ENCODE data around the gene PRKAR1B.

The PRKAR1B gene

GRCh38 chr7:711922-712380, 15.1 kb downstream of the PRKAR1B start:
- Mint-ChIP-seq H3K27ac (no peak overlapping the region), H3K27me3 (peaks cover 34% of the 10 kb centered on the region), H3K9me3 (no peaks in the 10 kb centered on the region), H3K4me3 (no peak overlapping the region), H3K4me1 (ENCODE audit: low read depth) (no peaks in the 10 kb centered on the region), H3K36me3 (ENCODE audit: low read depth) (no peaks in the 10 kb centered on the region)
- intact Hi-C loops (cut with micrococcal nuclease): no loop called here

- H3K4me1 Mint-ChIP-seq (ENCODE audit: low read depth): no peaks in the 10 kb centered on the region
- no peak overlapping the region for H3K4me3 Mint-ChIP-seq
- no peaks in the 10 kb centered on the region for H3K9me3 Mint-ChIP-seq
- H3K27ac Mint-ChIP-seq: no peak overlapping the region
- intact Hi-C loops (cut with micrococcal nuclease): no loop called here
- H3K36me3 Mint-ChIP-seq (ENCODE audit: low read depth): no peaks in the 10 kb centered on the region
- peaks cover 34% of the 10 kb centered on the region for H3K27me3 Mint-ChIP-seq
Measured at GRCh38 chr7:711093-711921, 15.8 kb downstream of the PRKAR1B start.

- intact Hi-C loops (cut with micrococcal nuclease): no loop called here
- Mint-ChIP-seq H3K36me3 (ENCODE audit: low read depth) (no peaks in the 10 kb centered on the region), H3K27ac (no peak overlapping the region), H3K4me1 (ENCODE audit: low read depth) (no peaks in the 10 kb centered on the region), H3K9me3 (no peaks in the 10 kb centered on the region), H3K4me3 (no peak overlapping the region), H3K27me3 (peaks cover 34% of the 10 kb centered on the region)
Measured at GRCh38 chr7:710161-710560, 16.9 kb downstream of the PRKAR1B start.

- intact Hi-C loops (cut with micrococcal nuclease): no loop called here
- Mint-ChIP-seq H3K27me3 (peaks cover 14% of the 10 kb centered on the region), H3K4me3 (no peak overlapping the region), H3K4me1 (ENCODE audit: low read depth) (no peaks in the 10 kb centered on the region), H3K9me3 (peaks cover 15% of the 10 kb centered on the region), H3K27ac (no peak overlapping the region), H3K36me3 (ENCODE audit: low read depth) (no peaks in the 10 kb centered on the region)
Measured at GRCh38 chr7:707296-708000, 19.6 kb downstream of the PRKAR1B start.

GRCh38 chr7:706721-707120, 20.4 kb downstream of the PRKAR1B start:
- Mint-ChIP-seq H3K27ac (no peak overlapping the region), H3K4me3 (no peak overlapping the region), H3K36me3 (ENCODE audit: low read depth) (no peaks in the 10 kb centered on the region), H3K4me1 (ENCODE audit: low read depth) (no peaks in the 10 kb centered on the region), H3K27me3 (peaks cover 12% of the 10 kb centered on the region), H3K9me3 (peaks cover 15% of the 10 kb centered on the region)
- intact Hi-C loops (cut with micrococcal nuclease): no loop called here

GRCh38 chr7:703049-703448, 24.0 kb downstream of the PRKAR1B start:
- H3K4me1 Mint-ChIP-seq (ENCODE audit: low read depth): no peaks in the 10 kb centered on the region
- H3K4me3 Mint-ChIP-seq: no peak overlapping the region
- H3K27ac Mint-ChIP-seq: no peak overlapping the region
- H3K36me3 Mint-ChIP-seq (ENCODE audit: low read depth): no peaks in the 10 kb centered on the region
- peaks cover 15% of the 10 kb centered on the region for H3K9me3 Mint-ChIP-seq
- H3K27me3 Mint-ChIP-seq: no peaks in the 10 kb centered on the region
- intact Hi-C loops (cut with micrococcal nuclease): no loop called here

- Mint-ChIP-seq H3K27ac (no peak overlapping the region), H3K4me3 (no peak overlapping the region), H3K4me1 (ENCODE audit: low read depth) (no peaks in the 10 kb centered on the region), H3K27me3 (no peaks in the 10 kb centered on the region), H3K36me3 (ENCODE audit: low read depth) (no peaks in the 10 kb centered on the region), H3K9me3 (peaks cover 15% of the 10 kb centered on the region)
- intact Hi-C loops (cut with micrococcal nuclease): no loop called here
Measured at GRCh38 chr7:701086-701671, 25.9 kb downstream of the PRKAR1B start.

GRCh38 chr7:699476-700170, 27.5 kb downstream of the PRKAR1B start:
- Mint-ChIP-seq H3K27me3 (no peaks in the 10 kb centered on the region), H3K36me3 (ENCODE audit: low read depth) (no peaks in the 10 kb centered on the region), H3K4me1 (ENCODE audit: low read depth) (no peaks in the 10 kb centered on the region), H3K27ac (no peak overlapping the region), H3K9me3 (peaks cover 15% of the 10 kb centered on the region), H3K4me3 (no peak overlapping the region)
- intact Hi-C loops (cut with micrococcal nuclease): no loop called here

GRCh38 chr7:698515-699475, 28.3 kb downstream of the PRKAR1B start:
- no peak overlapping the region for H3K4me3 Mint-ChIP-seq
- H3K27ac Mint-ChIP-seq: no peak overlapping the region
- intact Hi-C loops (cut with micrococcal nuclease): no loop called here
- H3K4me1 Mint-ChIP-seq (ENCODE audit: low read depth): no peaks in the 10 kb centered on the region
- no peaks in the 10 kb centered on the region for H3K36me3 Mint-ChIP-seq (ENCODE audit: low read depth)
- H3K9me3 Mint-ChIP-seq: peaks cover 18% of the 10 kb centered on the region
- no peaks in the 10 kb centered on the region for H3K27me3 Mint-ChIP-seq

- Mint-ChIP-seq H3K27me3 (no peaks in the 10 kb centered on the region), H3K9me3 (peaks cover 18% of the 10 kb centered on the region), H3K36me3 (ENCODE audit: low read depth) (no peaks in the 10 kb centered on the region), H3K4me3 (no peak overlapping the region), H3K27ac (no peak overlapping the region), H3K4me1 (ENCODE audit: low read depth) (no peaks in the 10 kb centered on the region)
- intact Hi-C loops (cut with micrococcal nuclease): no loop called here
Measured at GRCh38 chr7:696812-697551, 30.1 kb downstream of the PRKAR1B start.

- Mint-ChIP-seq H3K4me3 (no peak overlapping the region), H3K27ac (no peak overlapping the region), H3K36me3 (ENCODE audit: low read depth) (no peaks in the 10 kb centered on the region), H3K27me3 (no peaks in the 10 kb centered on the region), H3K9me3 (peaks cover 24% of the 10 kb centered on the region), H3K4me1 (ENCODE audit: low read depth) (no peaks in the 10 kb centered on the region)
- intact Hi-C loops (cut with micrococcal nuclease): no loop called here
Measured at GRCh38 chr7:696426-696811, 30.7 kb downstream of the PRKAR1B start.

- Mint-ChIP-seq H3K36me3 (ENCODE audit: low read depth) (no peaks in the 10 kb centered on the region), H3K9me3 (peaks cover 45% of the 10 kb centered on the region)
Measured at GRCh38 chr7:693280-693679, 33.8 kb downstream of the PRKAR1B start.

More at GRCh38 chr7:693280-693679, 33.8 kb downstream of the PRKAR1B start:
- Mint-ChIP-seq H3K4me3 (no peak overlapping the region), H3K4me1 (ENCODE audit: low read depth) (no peaks in the 10 kb centered on the region), H3K27me3 (no peaks in the 10 kb centered on the region), H3K27ac (no peak overlapping the region)
- intact Hi-C loops (cut with micrococcal nuclease): no loop called here

All from dendritic cell treated with granulocyte-macrophage colony-stimulating factor and Interleukin-4, amounts not matched to agents 40 ng/mL and 50 ng/mL, for 4 days (primary cell).